Natural killer cell (primary cell): ENCODE measurements around the gene IL11RA. TPM values are rescaled to one million over a fixed set of nuclear protein-coding genes. Genes with fewer than 3 reads are reported as not detected.
"Not testable (repeated sequence)": the region's sequence is repeated elsewhere in the genome, so short reads cannot be mapped to it uniquely, and the experiment has no call there.

Experiments
- ATAC-seq, 3 donors: fragments of 150-1000 bp in 2 of 3; fragments of 200-7000 bp in 1 of 3; cut with Tn5 transposase; 1 replicate in 1 of 3; 2 replicates in 2 of 3; pipeline ENCODE4 v1.10.0; 2021; ENCODE audit warnings: mild to moderate bottlenecking in 2 of 3, moderate library complexity in 2 of 3
- DNase-seq, 2 donors: peaks; one replicate each; pipeline versions ENCODE4 v3.0.0 to v3.0.0-alpha.2; 2013 to 2021; ENCODE audit warnings: mixed read lengths in 1 of 2
- H3K27ac ChIP-seq: one replicate; pipeline ENCODE4 v1.5.1; 2013; ENCODE audit warnings: mild to moderate bottlenecking, low read length
- H3K27me3 ChIP-seq: one replicate; pipeline ENCODE4 v1.6.1; 2013; ENCODE audit warnings: low read length; ENCODE audit not compliant: control insufficient read depth, insufficient read depth
- H3K36me3 ChIP-seq: one replicate; pipeline ENCODE4 v1.6.1; 2013; ENCODE audit warnings: low read length; ENCODE audit not compliant: control insufficient read depth, insufficient read depth
- H3K4me1 ChIP-seq: one replicate; pipeline ENCODE4 v1.6.1; 2013; ENCODE audit warnings: low read length; ENCODE audit not compliant: control insufficient read depth, insufficient read depth
- H3K4me3 ChIP-seq: one replicate; pipeline ENCODE4 v1.5.1; 2013; ENCODE audit warnings: low read length
- H3K9me3 ChIP-seq: one replicate; pipeline ENCODE4 v1.6.1; 2013; ENCODE audit warnings: low read length; ENCODE audit not compliant: control insufficient read depth, insufficient read depth
- H3K27ac Mint-ChIP-seq, 2 donors: one replicate each; pipeline ENCODE4 v1.8.0; 2022; ENCODE audit warnings: mild to moderate bottlenecking in 2 of 2, mixed read lengths in 2 of 2, moderate library complexity in 1 of 2
- H3K27me3 Mint-ChIP-seq, 2 donors: one replicate each; pipeline ENCODE4 v1.8.0; 2022; ENCODE audit warnings: low read depth in 2 of 2, mixed read lengths in 2 of 2
- H3K36me3 Mint-ChIP-seq: one replicate; pipeline ENCODE4 v1.8.0; 2022; ENCODE audit warnings: mixed read lengths
- H3K4me1 Mint-ChIP-seq, 2 donors: one replicate each; pipeline ENCODE4 v1.8.0; 2022; ENCODE audit warnings: mixed read lengths in 2 of 2
- H3K4me3 Mint-ChIP-seq: one replicate; pipeline ENCODE4 v1.8.0; 2022; ENCODE audit warnings: mild to moderate bottlenecking, moderate library complexity, mixed read lengths
- H3K9me3 Mint-ChIP-seq, 2 donors: one replicate each; pipeline ENCODE4 v1.8.0; 2022; ENCODE audit warnings: mixed read lengths in 2 of 2
- CTCF ChIP-seq: fragments of 200-600 bp; IDR thresholded peaks from one replicate; pipeline ENCODE4 v1.8.0; 2022; ENCODE audit warnings: antibody characterized with exemption
- WGBS: methylation state at CpG from one replicate; pipeline ENCODE4 v1.1.7; 2013; ENCODE audit warnings: missing lambda C conversion rate; ENCODE audit not compliant: insufficient coverage; 5-methylcytosine and 5-hydroxymethylcytosine counted together
- intact Hi-C: fragments of 100-400 bp; cut with micrococcal nuclease; formaldehyde crosslinking; loops from one replicate; pipeline ENCODE4 v1.14.2; 2022
- total RNA-seq, 4 donors: library from RNA; stranded (reverse); fragments of 120-200 nt in 1 of 4; gene quantifications; one replicate each; pipeline versions ENCODE4 v1.2.3 to v1.2.4, GENCODE V29; 2013 to 2022

Gene IL11RA
- total RNA-seq, 3 donors from 2014 or later (not counting 1 experiment from before 2014, with no cell fraction given): 64.2 to 91.1 (median 66.1) TPM

- Histone ChIP-seq H3K4me1 (peaks cover 30% of the 10 kb centered on the region), H3K9me3 (no peaks in the 10 kb centered on the region), H3K36me3 (peaks cover 5% of the 10 kb centered on the region), H3K27me3 (no peaks in the 10 kb centered on the region), H3K4me3 (peak overlapping the region; percentile 80), H3K27ac (peak overlapping the region; percentile 91)
- H3K9me3 Mint-ChIP-seq: no peaks in the 10 kb centered on the region
- no peak for DNase-seq
- intact Hi-C loops: loop anchor here (5.0 kb wide), 1 partner anchor 36 kb away; no protein-coding TSS in a partner anchor
- peak overlapping the region; percentile 92 for H3K4me3 Mint-ChIP-seq
- no peak for ATAC-seq
- H3K36me3 Mint-ChIP-seq: no peaks in the 10 kb centered on the region
- H3K4me1 Mint-ChIP-seq: peaks cover 17 to 38% of the 10 kb centered on the region in 2 donors
- 23% methylated on average over 7 of the region's 7 CpGs for WGBS
- TF ChIP-seq CTCF: no peak
- H3K27ac Mint-ChIP-seq: peak overlapping the region; percentile 95 to 98
- H3K27me3 Mint-ChIP-seq: no peaks in the 10 kb centered on the region
These were observed 13.9 kb upstream of the IL11RA start for GRCh38 chr9:34638138-34638445.

DNA sequence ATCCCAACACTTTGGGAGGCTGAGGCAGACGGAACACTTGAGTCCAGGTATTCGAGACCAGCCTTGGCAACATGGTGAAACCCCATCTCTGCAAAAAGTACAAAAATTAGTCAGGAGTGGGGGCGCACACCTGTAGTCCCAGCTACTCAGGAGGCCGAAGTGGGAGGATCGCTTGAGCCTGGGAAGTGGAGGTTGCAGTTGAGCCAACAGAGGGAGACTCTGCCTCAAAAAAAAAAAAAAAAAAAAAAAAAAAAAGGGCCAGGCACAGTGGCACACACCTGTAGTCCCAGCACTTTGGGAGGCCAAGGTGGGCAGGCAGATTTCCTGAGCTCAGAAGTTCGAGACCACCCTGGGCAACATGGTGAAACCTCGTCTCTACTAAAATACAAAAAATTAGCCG is 12.7 kb upstream of the IL11RA start:
- intact Hi-C loops: loop anchor here (5.0 kb wide), 1 partner anchor 37 kb away; no protein-coding TSS in a partner anchor
- not testable (repeated sequence) for H3K27me3 ChIP-seq, H3K27ac Mint-ChIP-seq, H3K4me3 ChIP-seq, H3K36me3 ChIP-seq, DNase-seq, H3K9me3 ChIP-seq, H3K4me3 Mint-ChIP-seq, H3K27ac ChIP-seq, H3K36me3 Mint-ChIP-seq, H3K9me3 Mint-ChIP-seq, H3K27me3 Mint-ChIP-seq, ATAC-seq
- WGBS: 85% methylated on average over 8 of the region's 8 CpGs
- peaks cover 17 to 32% of the 10 kb centered on the region in 2 donors for H3K4me1 Mint-ChIP-seq
- H3K4me1 ChIP-seq: peaks cover 30% of the 10 kb centered on the region

GRCh38 chr9:34642679-34643078 is 9.3 kb upstream of the IL11RA start:
- no peak overlapping the region for H3K27ac ChIP-seq
- H3K9me3 ChIP-seq: no peaks in the 10 kb centered on the region
- ATAC-seq (no peak), DNase-seq (no peak)
- no peak overlapping the region for H3K27ac Mint-ChIP-seq
- no peak for TF ChIP-seq CTCF
- no peaks in the 10 kb centered on the region for H3K36me3 Mint-ChIP-seq
- H3K4me1 ChIP-seq: peaks cover 23% of the 10 kb centered on the region
- H3K36me3 ChIP-seq: no peaks in the 10 kb centered on the region
- peaks cover 22 to 27% of the 10 kb centered on the region in 2 donors for H3K4me1 Mint-ChIP-seq
- no peaks in the 10 kb centered on the region for H3K9me3 Mint-ChIP-seq
- no peaks in the 10 kb centered on the region for H3K27me3 ChIP-seq
- no peaks in the 10 kb centered on the region for H3K27me3 Mint-ChIP-seq
- intact Hi-C loops: no loop called here
- H3K4me3 Mint-ChIP-seq: no peak overlapping the region
- WGBS: 90% methylated on average over 1 of the region's 1 CpG
- no peak overlapping the region for H3K4me3 ChIP-seq

GRCh38 chr9:34644766-34645314 is 7.1 kb upstream of the IL11RA start:
- TF ChIP-seq CTCF: no peak
- H3K9me3 ChIP-seq: no peaks in the 10 kb centered on the region
- DNase-seq: no peak
- intact Hi-C loops: loop anchor here (5.0 kb wide), 1 partner anchor 33 kb away; the partner anchor contains the start of gene RPP25L
- H3K27ac ChIP-seq: no peak overlapping the region
- no peak for ATAC-seq
- H3K4me1 Mint-ChIP-seq: peaks cover 22 to 26% of the 10 kb centered on the region in 2 donors
- H3K27ac Mint-ChIP-seq: no peak overlapping the region
- no peaks in the 10 kb centered on the region for H3K9me3 Mint-ChIP-seq
- H3K27me3 Mint-ChIP-seq: no peaks in the 10 kb centered on the region
- peaks cover 18% of the 10 kb centered on the region for H3K36me3 ChIP-seq
- H3K4me1 ChIP-seq: peaks cover 24% of the 10 kb centered on the region
- no peak overlapping the region for H3K4me3 ChIP-seq
- peak overlapping the region; percentile 28 for H3K4me3 Mint-ChIP-seq
- no peaks in the 10 kb centered on the region for H3K27me3 ChIP-seq
- no peaks in the 10 kb centered on the region for H3K36me3 Mint-ChIP-seq
